GM23338 (cell line): ENCODE data around the gene FOXO3. TPM values are rescaled to one million over a fixed set of nuclear protein-coding genes. Genes with fewer than 3 reads are reported as not detected.

Experiments used
- ATAC-seq: fragments of 200-7000 bp; cut with Tn5 transposase; 3 replicates; pipeline ENCODE4 v1.9.1; 2020
- DNase-seq: peaks from one replicate; pipeline ENCODE4 v3.0.0-alpha.2; 2015; ENCODE audit warnings: low spot score
- H2AFZ ChIP-seq: fragments of 200-600 bp; sonication (generic); 2 replicates; pipeline ENCODE4 v1.8.0; 2016; ENCODE audit warnings: antibody characterized with exemption, mild to moderate bottlenecking, moderate library complexity
- H3F3A ChIP-seq: fragments of 200-600 bp; sonication (generic); replicated peaks from 2 replicates; pipeline ENCODE4 v1.8.0; 2017; ENCODE audit warnings: antibody characterized with exemption, mixed run types, low read depth
- H3K27ac ChIP-seq: fragments of 200-600 bp; sonication (generic); 2 replicates; pipeline ENCODE4 v1.6.1; 2016; ENCODE audit warnings: low read depth
- H3K27me3 ChIP-seq: fragments of 200-600 bp; sonication (generic); 2 replicates; pipeline ENCODE4 v1.8.0; 2016; ENCODE audit warnings: mild to moderate bottlenecking, mixed run types, moderate library complexity; ENCODE audit not compliant: insufficient read depth
- H3K36me3 ChIP-seq: fragments of 200-600 bp; sonication (generic); 2 replicates; pipeline ENCODE4 v1.8.0; 2016; ENCODE audit warnings: mild to moderate bottlenecking; ENCODE audit not compliant: insufficient read depth
- H3K4me1 ChIP-seq: fragments of 200-600 bp; sonication (generic); 2 replicates; pipeline ENCODE4 v1.8.0; 2016; ENCODE audit warnings: mild to moderate bottlenecking, moderate library complexity; ENCODE audit not compliant: insufficient read depth
- H3K4me2 ChIP-seq: fragments of 200-600 bp; sonication (generic); 2 replicates; pipeline ENCODE4 v1.7.1; 2017; ENCODE audit warnings: mixed run types
- H3K4me3 ChIP-seq: fragments of 200-600 bp; sonication (generic); 2 replicates; pipeline ENCODE4 v1.6.1; 2016; ENCODE audit warnings: mixed run types
- H3K79me2 ChIP-seq: fragments of 200-600 bp; sonication (generic); replicated peaks from 2 replicates; pipeline ENCODE4 v1.8.0; 2017; ENCODE audit warnings: mild to moderate bottlenecking; ENCODE audit not compliant: insufficient read depth
- H3K9me2 ChIP-seq: fragments of 200-600 bp; sonication (generic); 2 replicates; pipeline ENCODE4 v1.8.0; 2017; ENCODE audit not compliant: insufficient read depth
- H4K20me1 ChIP-seq: fragments of 200-600 bp; sonication (generic); replicated peaks from 2 replicates; pipeline ENCODE4 v1.8.0; 2017; ENCODE audit warnings: mild to moderate bottlenecking; ENCODE audit not compliant: insufficient read depth
- H3K27ac Mint-ChIP-seq: 2 replicates; pipeline ENCODE4 v1.8.0; 2020; ENCODE audit warnings: inconsistent platforms, mild to moderate bottlenecking, moderate library complexity, mixed read lengths
- H3K27me3 Mint-ChIP-seq: 3 replicates; pipeline ENCODE4 v1.8.0; 2022; ENCODE audit warnings: low read depth, mild to moderate bottlenecking, moderate library complexity, mixed read lengths, inconsistent platforms; ENCODE audit not compliant: insufficient read depth, poor library complexity
- H3K36me3 Mint-ChIP-seq: 3 replicates; pipeline ENCODE4 v1.8.0; 2021; ENCODE audit warnings: low read depth, mild to moderate bottlenecking, inconsistent platforms, moderate library complexity, mixed read lengths
- H3K4me1 Mint-ChIP-seq: 3 replicates; pipeline ENCODE4 v1.8.0; 2020; ENCODE audit warnings: mild to moderate bottlenecking, inconsistent platforms, mixed read lengths
- H3K4me3 Mint-ChIP-seq: 3 replicates; pipeline ENCODE4 v1.8.0; 2021; ENCODE audit warnings: moderate library complexity, mild to moderate bottlenecking, inconsistent platforms, mixed read lengths
- H3K9me3 Mint-ChIP-seq: 3 replicates; pipeline ENCODE4 v1.8.0; 2020; ENCODE audit warnings: moderate library complexity, mild to moderate bottlenecking, inconsistent platforms, mixed read lengths
- CREB1 ChIP-seq: fragments of 250-450 bp; sonication (Bioruptor Pico); IDR thresholded peaks from 2 replicates; pipeline ENCODE4 v1.5.0; 2020; ENCODE audit warnings: low read depth, mild to moderate bottlenecking, moderate library complexity
- CTCF ChIP-seq, 2 experiments: fragments of 200-600 bp in 1 of 2; sonication (generic) in 1 of 2; conservative IDR thresholded peaks; 2 replicates each; pipeline versions ENCODE4 v1.5.1 to v1.6.1; 2016 to 2017; ENCODE audit warnings: antibody characterized with exemption in 2 of 2, low read depth in 2 of 2, mild to moderate bottlenecking in 2 of 2, moderate library complexity in 1 of 2
- ETS1 ChIP-seq: IDR thresholded peaks from 2 replicates; pipeline ENCODE4 v1.6.1; 2016; ENCODE audit warnings: antibody characterized with exemption
- EZH2 ChIP-seq: fragments of 200-600 bp; sonication (generic); IDR thresholded peaks from one replicate; pipeline ENCODE4 v1.8.0; 2017; ENCODE audit warnings: antibody characterized with exemption, mild to moderate bottlenecking, low read depth; ENCODE audit not compliant: unreplicated experiment
- EZH2phosphoT487 ChIP-seq: fragments of 200-600 bp; sonication (generic); IDR thresholded peaks from one replicate; pipeline ENCODE4 v1.8.1; 2018; ENCODE audit warnings: antibody characterized with exemption; ENCODE audit not compliant: unreplicated experiment
- JUNB ChIP-seq: IDR thresholded peaks from one replicate; pipeline ENCODE4 v1.6.1; 2016; ENCODE audit warnings: antibody characterized with exemption; ENCODE audit not compliant: unreplicated experiment
- NANOG ChIP-seq: IDR thresholded peaks from 2 replicates; pipeline ENCODE4 v1.6.1; 2016; ENCODE audit warnings: antibody characterized with exemption, borderline replicate concordance
- POLR2AphosphoS5 ChIP-seq: IDR thresholded peaks from 2 replicates; pipeline ENCODE4 v1.6.1; 2016; ENCODE audit warnings: antibody characterized with exemption, low read depth
- REST ChIP-seq: IDR thresholded peaks from one replicate; pipeline ENCODE4 v1.6.1; 2018; ENCODE audit warnings: antibody characterized with exemption; ENCODE audit not compliant: unreplicated experiment
- STAT1 ChIP-seq: IDR thresholded peaks from one replicate; pipeline ENCODE4 v1.6.1; 2016; ENCODE audit warnings: antibody characterized with exemption; ENCODE audit not compliant: unreplicated experiment
- ZNF114 ChIP-seq: fragments of 250-450 bp; sonication (Bioruptor Pico); IDR thresholded peaks from 2 replicates; pipeline ENCODE4 v1.5.0; 2020; ENCODE audit warnings: mild to moderate bottlenecking, moderate library complexity
- ZNF331 ChIP-seq: fragments of 250-450 bp; sonication (Bioruptor Pico); IDR thresholded peaks from 2 replicates; pipeline ENCODE4 v1.5.0; 2020; ENCODE audit warnings: low read depth, mild to moderate bottlenecking, moderate library complexity
- ZNF462 ChIP-seq: fragments of 250-450 bp; sonication (Bioruptor Pico); IDR thresholded peaks from 2 replicates; pipeline ENCODE4 v1.5.0; 2020; ENCODE audit warnings: mild to moderate bottlenecking, moderate library complexity
- polyA plus RNA-seq: library from polyadenylated mRNA; unstranded; fragments of >200 nt; fragmentation: Nextera tagmentation; extraction: Ambion mirVana; gene quantifications from 2 replicates; pipeline ENCODE4 v1.2.1, GENCODE V29; 2016
- total RNA-seq: library from RNA; depleted of rRNA; stranded (reverse); fragments of >200 nt; shearing (Covaris generic); gene quantifications from 2 replicates; pipeline ENCODE4 v1.2.3, GENCODE V29; 2014

Gene FOXO3
- total and polyA plus RNA-seq, 2 experiments from 2014 or later = 9.8 to 20.2 TPM

- no peak overlapping the region for H3K4me3 ChIP-seq
- no peaks in the 10 kb centered on the region for H3K9me3 Mint-ChIP-seq
- no peak for TF ChIP-seq ZNF114
- no peak for TF ChIP-seq CTCF (conservative IDR thresholded peaks at IDR 0.05; ENCODE audit: low read depth in 2 of 2)
- TF ChIP-seq JUNB = no peak
- TF ChIP-seq NANOG = no peak
- TF ChIP-seq ZNF462 (CRISPR knock-in tag) = no peak
- no peak for TF ChIP-seq ETS1
- no peak for TF ChIP-seq EZH2phosphoT487
- no peak for TF ChIP-seq ZNF331 (CRISPR knock-in tag)
- no peak for TF ChIP-seq STAT1
- no peak for TF ChIP-seq CREB1 (CRISPR knock-in tag)
- no peak for TF ChIP-seq REST
- TF ChIP-seq EZH2 = no peak
- TF ChIP-seq POLR2AphosphoS5 = no peak
- no peak overlapping the region for H3K27ac Mint-ChIP-seq
- DNase-seq (no peak), ATAC-seq (no peak)
- peaks cover 17% of the 10 kb centered on the region for H3K4me1 Mint-ChIP-seq
- H3K27ac ChIP-seq = no peak overlapping the region
- no peaks in the 10 kb centered on the region for H3K27me3 ChIP-seq
- H3K36me3 Mint-ChIP-seq = no peaks in the 10 kb centered on the region
- H3K4me1 ChIP-seq = peaks cover 5% of the 10 kb centered on the region; the same call in 1 of the 2 replicates
- no peaks in the 10 kb centered on the region for H3K9me2 ChIP-seq
- no peaks in the 10 kb centered on the region for H3K79me2 ChIP-seq
- no peak overlapping the region for H3K4me2 ChIP-seq
- H3K27me3 Mint-ChIP-seq = no peaks in the 10 kb centered on the region
- no peaks in the 10 kb centered on the region for H3K36me3 ChIP-seq
- H3F3A ChIP-seq = no peaks in the 10 kb centered on the region
- no peaks in the 10 kb centered on the region for H4K20me1 ChIP-seq
- H3K4me3 Mint-ChIP-seq = no peak overlapping the region
- no peak overlapping the region for H2AFZ ChIP-seq
Observed at GRCh38 chr6:108689272-108690161, 128.8 kb downstream of the FOXO3 start.
